Effector memory CD4-positive, alpha-beta T cell (primary cell): ENCODE data around the gene PLIN1.

Experiments used
- DNase-seq, 3 donors: peaks; one replicate each; pipeline ENCODE4 v3.0.0-alpha.2; 2020
- H3K27ac ChIP-seq: 2 replicates; pipeline ENCODE4 v1.7.0; 2013; ENCODE audit warnings: mild to moderate bottlenecking, low read length, moderate library complexity; ENCODE audit not compliant: insufficient read depth, poor library complexity, severe bottlenecking
- H3K27me3 ChIP-seq: replicated peaks from 2 replicates; pipeline ENCODE4 v1.7.0; 2013; ENCODE audit warnings: mild to moderate bottlenecking, low read length; ENCODE audit not compliant: insufficient read depth, control insufficient read depth, poor library complexity, severe bottlenecking
- H3K36me3 ChIP-seq: 2 replicates; pipeline ENCODE4 v1.7.0; 2013; ENCODE audit warnings: mild to moderate bottlenecking, low read length, moderate library complexity; ENCODE audit not compliant: control insufficient read depth, insufficient read depth
- H3K4me1 ChIP-seq: 2 replicates; pipeline ENCODE4 v1.7.0; 2013; ENCODE audit warnings: low read length, mild to moderate bottlenecking; ENCODE audit not compliant: control insufficient read depth, insufficient read depth, poor library complexity, severe bottlenecking
- H3K4me3 ChIP-seq: 2 replicates; pipeline ENCODE4 v1.7.0; 2013; ENCODE audit warnings: low read length, low read depth, mild to moderate bottlenecking; ENCODE audit not compliant: insufficient read depth, poor library complexity, severe bottlenecking
- H3K9me3 ChIP-seq: 2 replicates; pipeline ENCODE4 v1.7.0; 2013; ENCODE audit warnings: mild to moderate bottlenecking, low read length, moderate library complexity; ENCODE audit not compliant: control insufficient read depth

Gene PLIN1

GRCh38 chr15:89645680-89646079 lies 33.5 kb downstream of the PLIN1 start:
- Histone ChIP-seq H3K27me3 (no peaks in the 10 kb centered on the region), H3K27ac (no peak overlapping the region), H3K4me3 (no peak overlapping the region), H3K4me1 (no peaks in the 10 kb centered on the region), H3K9me3 (no peaks in the 10 kb centered on the region), H3K36me3 (no peaks in the 10 kb centered on the region)
- DNase-seq: no peak

- Histone ChIP-seq H3K27me3 (no peaks in the 10 kb centered on the region), H3K27ac (no peak overlapping the region), H3K4me1 (no peaks in the 10 kb centered on the region), H3K36me3 (no peaks in the 10 kb centered on the region), H3K9me3 (no peaks in the 10 kb centered on the region), H3K4me3 (no peak overlapping the region)
- no peak for DNase-seq
Observed at GRCh38 chr15:89642106-89642505, 37.1 kb downstream of the PLIN1 start.

- Histone ChIP-seq H3K9me3 (no peaks in the 10 kb centered on the region), H3K36me3 (no peaks in the 10 kb centered on the region), H3K27me3 (no peaks in the 10 kb centered on the region), H3K27ac (no peak overlapping the region), H3K4me3 (no peak overlapping the region), H3K4me1 (no peaks in the 10 kb centered on the region)
- DNase-seq: no peak
Observed at GRCh38 chr15:89641053-89641452, 38.1 kb downstream of the PLIN1 start.

GRCh38 chr15:89640245-89640644 lies 38.9 kb downstream of the PLIN1 start:
- H3K9me3 ChIP-seq: no peaks in the 10 kb centered on the region
- no peak overlapping the region for H3K27ac ChIP-seq
- no peak overlapping the region for H3K4me3 ChIP-seq
- DNase-seq: no peak
- H3K27me3 ChIP-seq: no peaks in the 10 kb centered on the region
- no peaks in the 10 kb centered on the region for H3K4me1 ChIP-seq
- H3K36me3 ChIP-seq: no peaks in the 10 kb centered on the region

- H3K36me3 ChIP-seq: no peaks in the 10 kb centered on the region
- DNase-seq: no peak
- no peaks in the 10 kb centered on the region for H3K4me1 ChIP-seq
- H3K27ac ChIP-seq: no peak overlapping the region
- H3K4me3 ChIP-seq: no peak overlapping the region
- no peaks in the 10 kb centered on the region for H3K27me3 ChIP-seq
- no peaks in the 10 kb centered on the region for H3K9me3 ChIP-seq
Observed at GRCh38 chr15:89633585-89633984, 45.6 kb downstream of the PLIN1 start.

GRCh38 chr15:89632563-89633430 lies 46.4 kb downstream of the PLIN1 start:
- H3K27me3 ChIP-seq: no peaks in the 10 kb centered on the region
- no peaks in the 10 kb centered on the region for H3K4me1 ChIP-seq
- no peak for DNase-seq
- H3K27ac ChIP-seq: no peak overlapping the region
- no peak overlapping the region for H3K4me3 ChIP-seq
- no peaks in the 10 kb centered on the region for H3K9me3 ChIP-seq
- H3K36me3 ChIP-seq: no peaks in the 10 kb centered on the region

- no peaks in the 10 kb centered on the region for H3K9me3 ChIP-seq
- H3K4me1 ChIP-seq: no peaks in the 10 kb centered on the region
- no peak overlapping the region for H3K27ac ChIP-seq
- no peak overlapping the region for H3K4me3 ChIP-seq
- no peaks in the 10 kb centered on the region for H3K27me3 ChIP-seq
- no peaks in the 10 kb centered on the region for H3K36me3 ChIP-seq
- no peak for DNase-seq
Observed at GRCh38 chr15:89631902-89632264, 47.3 kb downstream of the PLIN1 start.

- Histone ChIP-seq H3K36me3 (no peaks in the 10 kb centered on the region), H3K9me3 (no peaks in the 10 kb centered on the region), H3K27ac (no peak overlapping the region), H3K4me3 (no peak overlapping the region), H3K4me1 (no peaks in the 10 kb centered on the region), H3K27me3 (no peaks in the 10 kb centered on the region)
- no peak for DNase-seq
Observed at GRCh38 chr15:89630974-89631901, 47.9 kb downstream of the PLIN1 start.

GRCh38 chr15:89630260-89630659 lies 48.9 kb downstream of the PLIN1 start:
- Histone ChIP-seq H3K27me3 (no peaks in the 10 kb centered on the region), H3K4me3 (no peak overlapping the region), H3K9me3 (no peaks in the 10 kb centered on the region), H3K27ac (no peak overlapping the region), H3K4me1 (no peaks in the 10 kb centered on the region), H3K36me3 (no peaks in the 10 kb centered on the region)
- DNase-seq: no peak

GRCh38 chr15:89629829-89630228 lies 49.3 kb downstream of the PLIN1 start:
- Histone ChIP-seq H3K36me3 (no peaks in the 10 kb centered on the region), H3K27ac (no peak overlapping the region), H3K4me3 (no peak overlapping the region), H3K4me1 (no peaks in the 10 kb centered on the region), H3K27me3 (no peaks in the 10 kb centered on the region), H3K9me3 (no peaks in the 10 kb centered on the region)
- DNase-seq: no peak
